Fibroblast of the conjunctiva (primary cell): ENCODE measurements around the gene OBSCN.

ENCODE experiments used
- DNase-seq: peaks from one replicate; pipeline ENCODE4 v3.0.0-alpha.2; 2010; ENCODE audit warnings: low read depth

Gene OBSCN

DNA sequence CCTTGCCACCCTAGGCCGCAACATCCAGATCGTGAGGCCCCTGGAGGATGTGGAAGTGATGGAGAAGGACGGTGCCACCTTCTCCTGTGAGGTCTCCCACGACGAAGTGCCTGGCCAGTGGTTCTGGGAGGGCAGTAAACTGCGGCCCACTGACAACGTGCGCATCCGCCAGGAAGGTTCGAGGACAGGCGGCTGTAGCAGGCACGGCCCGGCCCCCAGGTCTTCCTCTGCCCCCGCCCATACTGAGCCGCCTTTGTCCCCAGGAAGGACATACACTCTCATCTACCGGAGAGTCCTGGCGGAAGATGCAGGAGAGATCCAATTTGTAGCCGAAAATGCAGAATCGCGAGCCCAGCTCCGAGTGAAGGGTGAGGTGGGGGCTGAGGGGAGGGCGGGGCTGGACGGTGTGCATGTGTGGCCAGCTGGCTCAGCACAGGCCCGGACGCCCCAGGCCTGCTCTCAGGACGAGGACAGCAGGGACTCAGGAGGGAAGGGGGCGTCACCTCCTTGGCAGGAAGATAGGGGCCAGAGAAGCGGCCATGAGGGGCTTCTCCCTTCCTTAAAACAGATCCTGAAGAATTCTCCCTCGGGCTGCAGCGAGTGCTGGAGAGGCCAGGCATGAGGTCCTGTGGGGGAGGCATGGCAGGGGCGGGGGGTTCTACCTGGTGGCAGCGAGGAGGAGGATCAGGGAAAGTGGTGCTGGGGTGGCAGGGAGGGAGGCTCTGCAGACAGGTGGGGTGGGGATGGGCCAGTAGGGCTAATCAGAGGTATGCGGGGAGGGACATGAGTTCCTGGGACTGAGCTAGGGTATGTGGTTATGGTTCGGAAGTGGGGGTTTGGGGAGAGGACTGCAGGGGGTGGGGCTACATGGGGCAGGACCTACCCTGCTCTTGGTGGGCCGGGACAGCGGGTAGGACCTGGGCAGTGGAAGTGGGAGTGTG is 69.9 kb downstream of the OBSCN start:
- DNase-seq: no peak

DNA sequence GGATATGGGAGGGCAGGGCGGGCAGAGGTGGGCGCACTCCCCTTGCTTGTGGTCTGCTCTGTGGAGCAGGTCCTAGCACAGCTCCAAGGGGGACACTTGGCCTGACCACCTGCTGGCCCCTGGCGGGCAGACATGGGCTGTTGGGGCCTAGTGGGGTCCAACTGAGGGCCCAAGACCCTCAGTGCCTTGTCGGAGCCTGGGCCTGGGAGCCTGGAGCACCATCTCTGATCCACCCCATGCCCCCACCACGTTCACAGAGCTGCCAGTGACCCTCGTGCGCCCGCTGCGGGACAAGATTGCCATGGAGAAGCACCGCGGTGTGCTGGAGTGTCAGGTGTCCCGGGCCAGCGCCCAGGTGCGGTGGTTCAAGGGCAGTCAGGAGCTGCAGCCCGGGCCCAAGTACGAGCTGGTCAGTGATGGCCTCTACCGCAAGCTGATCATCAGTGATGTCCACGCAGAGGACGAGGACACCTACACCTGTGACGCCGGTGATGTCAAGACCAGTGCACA is 70.6 kb downstream of the OBSCN start:
- DNase-seq: no peak

DNA sequence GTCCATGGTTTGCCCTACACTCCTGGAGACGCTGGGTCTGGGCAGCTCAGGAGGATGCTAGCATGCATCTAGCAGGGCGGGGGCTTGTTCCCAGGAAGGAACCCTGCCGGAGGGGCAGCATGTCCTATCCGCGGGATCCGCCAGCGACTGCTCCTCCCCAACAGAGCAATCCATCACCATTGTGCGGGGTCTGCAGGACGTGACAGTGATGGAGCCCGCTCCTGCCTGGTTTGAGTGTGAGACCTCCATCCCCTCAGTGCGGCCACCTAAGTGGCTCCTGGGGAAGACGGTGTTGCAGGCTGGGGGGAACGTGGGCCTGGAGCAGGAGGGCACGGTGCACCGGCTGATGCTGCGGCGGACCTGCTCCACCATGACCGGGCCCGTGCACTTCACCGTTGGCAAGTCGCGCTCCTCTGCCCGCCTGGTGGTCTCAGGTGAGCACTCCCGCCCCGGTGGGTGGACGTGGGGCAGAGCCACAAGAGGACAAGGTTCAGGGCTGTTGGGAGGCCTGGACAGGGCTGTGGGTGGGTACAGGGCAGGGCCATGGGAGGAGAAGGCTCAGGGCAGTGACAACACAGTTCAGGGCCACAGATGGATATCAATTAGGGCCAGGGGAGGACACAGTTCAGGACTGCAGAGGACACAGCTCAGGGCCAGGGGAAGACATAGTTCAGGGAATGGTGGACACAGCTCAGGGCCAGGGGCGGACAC is 71.3 kb downstream of the OBSCN start:
- no peak for DNase-seq

DNA sequence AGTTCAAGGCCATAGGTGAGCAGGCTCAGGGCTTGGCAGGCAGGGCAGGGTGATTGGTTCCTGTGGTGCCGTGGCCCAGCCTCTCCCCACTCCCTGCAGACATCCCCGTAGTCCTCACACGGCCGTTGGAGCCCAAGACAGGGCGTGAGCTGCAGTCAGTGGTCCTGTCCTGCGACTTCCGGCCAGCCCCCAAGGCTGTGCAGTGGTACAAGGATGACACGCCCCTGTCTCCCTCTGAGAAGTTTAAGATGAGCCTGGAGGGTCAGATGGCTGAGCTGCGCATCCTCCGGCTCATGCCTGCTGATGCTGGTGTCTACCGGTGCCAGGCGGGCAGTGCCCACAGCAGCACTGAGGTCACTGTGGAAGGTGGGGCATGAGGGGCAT is 71.9 kb downstream of the OBSCN start:
- DNase-seq: no peak

DNA sequence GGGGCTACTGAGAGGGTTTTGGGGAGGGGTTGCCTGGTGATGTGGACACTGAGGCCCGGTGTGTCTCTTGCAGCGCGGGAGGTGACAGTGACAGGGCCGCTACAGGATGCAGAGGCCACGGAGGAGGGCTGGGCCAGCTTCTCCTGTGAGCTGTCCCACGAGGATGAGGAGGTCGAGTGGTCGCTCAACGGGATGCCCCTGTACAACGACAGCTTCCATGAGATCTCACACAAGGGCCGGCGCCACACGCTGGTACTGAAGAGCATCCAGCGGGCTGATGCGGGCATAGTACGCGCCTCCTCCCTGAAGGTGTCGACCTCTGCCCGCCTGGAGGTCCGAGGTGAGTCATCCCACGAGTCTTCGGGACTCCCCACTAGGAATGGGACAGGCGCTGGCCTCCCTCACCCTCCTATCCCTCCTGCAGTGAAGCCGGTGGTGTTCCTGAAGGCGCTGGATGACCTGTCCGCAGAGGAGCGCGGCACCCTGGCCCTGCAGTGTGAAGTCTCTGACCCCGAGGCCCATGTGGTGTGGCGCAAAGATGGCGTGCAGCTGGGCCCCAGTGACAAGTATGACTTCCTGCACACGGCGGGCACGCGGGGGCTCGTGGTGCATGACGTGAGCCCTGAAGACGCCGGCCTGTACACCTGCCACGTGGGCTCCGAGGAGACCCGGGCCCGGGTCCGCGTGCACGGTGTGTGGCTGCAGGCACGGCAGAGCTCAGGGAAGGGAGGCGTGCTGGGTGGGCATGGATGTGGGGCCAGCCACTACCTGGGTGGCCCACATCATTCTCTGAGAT is 72.5 kb downstream of the OBSCN start:
- no peak for DNase-seq

DNA sequence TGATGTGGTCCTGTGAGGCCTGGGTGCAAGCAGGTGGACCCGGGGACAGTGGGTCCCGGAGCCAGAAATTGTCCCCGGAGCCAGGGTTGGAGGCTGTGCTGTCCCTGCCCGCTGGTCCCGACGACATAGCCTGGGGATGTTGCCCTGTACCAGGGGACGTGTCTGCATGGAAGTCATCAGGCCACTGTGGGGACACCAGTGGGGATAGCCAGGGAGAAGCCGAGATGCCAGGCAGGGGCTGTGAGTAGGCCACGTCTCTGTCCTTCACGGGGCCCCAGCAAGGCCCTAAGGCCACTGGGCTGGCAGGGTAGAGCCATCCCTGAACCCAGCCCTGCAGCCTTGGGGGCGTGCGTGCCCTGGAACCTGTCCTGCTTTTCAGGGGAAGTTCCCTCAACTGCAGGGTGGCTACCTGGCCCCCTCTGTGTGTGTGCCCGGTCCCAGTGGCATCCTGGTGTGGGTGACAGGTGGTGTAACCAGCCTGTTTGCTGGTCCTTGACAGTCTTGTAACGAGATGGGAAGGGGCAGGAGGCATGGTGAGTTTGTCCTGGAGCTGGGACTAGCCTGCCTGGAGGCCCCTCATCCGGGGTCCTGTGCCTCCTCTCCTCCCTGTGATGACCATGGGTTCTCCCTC is 73.2 kb downstream of the OBSCN start:
- no peak for DNase-seq

DNA sequence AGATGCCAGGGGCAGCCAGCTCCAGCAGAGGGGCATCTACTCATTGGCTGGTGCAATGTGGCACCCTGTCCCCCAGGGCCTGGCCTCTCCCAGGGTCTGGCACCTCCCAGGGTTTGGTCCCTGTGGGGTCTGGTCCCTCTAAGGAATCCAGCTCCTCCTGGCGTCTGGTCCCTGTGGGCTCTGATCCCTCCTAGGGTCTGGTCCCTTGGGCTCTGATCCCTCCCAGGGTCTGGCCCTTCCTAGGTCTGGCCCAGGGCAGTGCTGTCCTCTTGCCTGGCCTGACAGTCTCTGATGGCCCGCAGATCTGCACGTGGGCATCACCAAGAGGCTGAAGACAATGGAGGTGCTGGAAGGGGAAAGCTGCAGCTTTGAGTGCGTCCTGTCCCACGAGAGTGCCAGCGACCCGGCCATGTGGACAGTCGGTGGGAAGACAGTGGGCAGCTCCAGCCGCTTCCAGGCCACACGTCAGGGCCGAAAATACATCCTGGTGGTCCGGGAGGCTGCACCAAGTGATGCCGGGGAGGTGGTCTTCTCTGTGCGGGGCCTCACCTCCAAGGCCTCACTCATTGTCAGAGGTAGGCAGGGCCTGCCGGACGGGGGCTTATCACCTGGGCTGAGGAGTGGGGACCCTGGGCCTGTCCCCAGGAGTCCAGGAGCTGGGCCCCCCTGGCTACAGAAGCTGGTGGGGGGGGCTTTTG is 73.9 kb downstream of the OBSCN start:
- no peak for DNase-seq

DNA sequence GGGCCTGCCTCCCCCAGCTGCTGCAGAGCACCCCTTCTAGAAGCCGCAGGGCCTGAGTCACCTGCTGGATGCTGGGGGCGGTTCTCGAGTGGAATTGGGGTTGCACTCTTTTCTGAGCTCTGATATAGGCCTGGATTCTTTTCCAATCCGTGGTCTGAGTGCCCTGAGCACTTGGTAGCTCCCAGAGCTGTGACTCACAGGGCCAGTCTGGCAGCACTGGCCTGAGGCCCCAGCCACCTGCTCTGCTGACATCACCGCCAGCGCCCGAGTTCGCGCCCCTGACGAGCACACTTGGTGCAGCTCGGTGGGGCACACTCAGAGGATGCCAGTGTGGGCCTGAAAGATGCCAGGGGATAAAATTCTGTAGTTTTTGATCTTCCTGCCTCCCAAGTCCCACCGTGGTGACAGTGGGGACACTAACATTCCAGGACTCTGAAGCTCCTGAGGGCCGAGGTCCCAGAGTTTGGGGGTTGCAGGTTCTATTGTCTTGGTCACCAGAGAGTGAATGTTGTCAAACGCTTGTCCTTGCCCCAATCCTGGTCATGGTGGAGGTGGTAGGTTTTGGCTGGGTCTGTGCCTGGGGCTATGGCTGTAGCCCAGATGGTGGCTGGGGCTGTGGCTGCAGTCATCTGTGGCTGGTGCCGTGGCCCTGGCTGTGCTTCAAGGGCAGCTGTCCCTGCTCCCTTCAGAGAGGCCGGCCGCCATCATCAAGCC is 74.6 kb downstream of the OBSCN start:
- DNase-seq: no peak

DNA sequence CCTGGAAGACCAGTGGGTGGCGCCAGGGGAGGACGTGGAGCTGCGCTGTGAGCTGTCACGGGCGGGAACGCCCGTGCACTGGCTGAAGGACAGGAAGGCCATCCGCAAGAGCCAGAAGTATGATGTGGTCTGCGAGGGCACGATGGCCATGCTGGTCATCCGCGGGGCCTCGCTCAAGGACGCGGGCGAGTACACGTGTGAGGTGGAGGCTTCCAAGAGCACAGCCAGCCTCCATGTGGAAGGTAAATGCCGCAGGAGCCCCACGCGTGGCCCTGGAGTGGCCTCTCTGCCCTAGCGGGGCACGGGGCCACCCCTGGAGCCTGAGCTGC is 75.2 kb downstream of the OBSCN start:
- DNase-seq: no peak

DNA sequence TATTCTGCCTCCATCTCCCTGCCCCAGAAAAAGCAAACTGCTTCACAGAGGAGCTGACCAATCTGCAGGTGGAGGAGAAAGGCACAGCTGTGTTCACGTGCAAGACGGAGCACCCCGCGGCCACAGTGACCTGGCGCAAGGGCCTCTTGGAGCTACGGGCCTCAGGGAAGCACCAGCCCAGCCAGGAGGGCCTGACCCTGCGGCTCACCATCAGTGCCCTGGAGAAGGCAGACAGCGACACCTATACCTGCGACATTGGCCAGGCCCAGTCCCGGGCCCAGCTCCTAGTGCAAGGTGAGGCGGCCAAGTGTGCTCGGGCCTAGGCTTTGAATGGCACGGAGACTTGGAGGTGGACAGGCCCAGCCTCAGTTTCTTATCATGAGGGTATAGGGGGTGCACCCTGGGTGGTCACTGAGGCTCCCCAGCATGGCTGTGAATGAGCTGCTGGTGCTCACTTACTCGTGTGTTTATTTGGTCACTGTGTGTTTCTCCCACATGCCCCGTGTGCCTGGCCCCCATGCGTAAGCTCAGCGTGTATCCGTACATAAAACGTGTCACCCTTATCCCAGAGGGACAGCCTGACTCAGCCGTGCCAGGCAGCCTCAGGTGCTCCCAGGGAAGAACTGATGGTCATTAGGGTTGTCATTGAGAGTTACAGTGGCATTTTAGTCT is 75.8 kb downstream of the OBSCN start:
- no peak for DNase-seq

DNA sequence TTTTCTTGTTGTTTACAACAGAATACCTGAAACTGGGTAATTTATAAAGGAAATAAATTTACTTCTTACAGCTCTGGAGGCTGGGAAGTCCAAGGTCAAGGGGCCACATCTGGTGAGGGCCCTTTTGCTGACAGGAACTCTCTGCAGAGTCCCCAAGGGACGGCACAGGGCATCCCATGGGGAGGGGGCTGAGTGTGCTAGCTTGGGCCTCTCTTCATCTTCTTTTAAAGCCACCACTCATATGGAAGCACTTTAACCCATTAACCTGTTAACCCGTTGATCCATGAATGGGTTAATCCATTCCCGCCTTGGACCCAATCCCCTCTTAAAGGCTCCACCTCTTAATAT is 76.3 kb downstream of the OBSCN start:
- no peak for DNase-seq

DNA sequence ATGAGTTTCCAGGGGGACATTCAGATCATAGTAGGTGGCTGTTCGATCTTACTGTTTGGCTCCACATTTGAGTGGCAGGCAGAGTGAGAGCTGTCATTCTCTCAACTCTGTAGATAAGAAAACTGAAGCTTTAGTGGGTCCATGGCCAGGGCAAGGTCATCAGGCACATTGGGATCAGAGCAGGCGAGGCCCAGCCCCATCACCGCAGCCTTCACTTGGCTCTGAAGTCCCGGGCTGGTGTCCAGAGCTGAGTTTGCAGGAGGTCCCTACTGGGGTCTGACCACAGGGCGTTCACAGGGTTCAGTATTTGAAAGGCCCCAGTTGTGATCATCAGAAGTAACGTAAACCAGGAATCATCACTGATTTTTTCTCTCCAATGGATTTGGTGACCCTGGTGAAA is 76.7 kb downstream of the OBSCN start:
- DNase-seq: no peak

DNA sequence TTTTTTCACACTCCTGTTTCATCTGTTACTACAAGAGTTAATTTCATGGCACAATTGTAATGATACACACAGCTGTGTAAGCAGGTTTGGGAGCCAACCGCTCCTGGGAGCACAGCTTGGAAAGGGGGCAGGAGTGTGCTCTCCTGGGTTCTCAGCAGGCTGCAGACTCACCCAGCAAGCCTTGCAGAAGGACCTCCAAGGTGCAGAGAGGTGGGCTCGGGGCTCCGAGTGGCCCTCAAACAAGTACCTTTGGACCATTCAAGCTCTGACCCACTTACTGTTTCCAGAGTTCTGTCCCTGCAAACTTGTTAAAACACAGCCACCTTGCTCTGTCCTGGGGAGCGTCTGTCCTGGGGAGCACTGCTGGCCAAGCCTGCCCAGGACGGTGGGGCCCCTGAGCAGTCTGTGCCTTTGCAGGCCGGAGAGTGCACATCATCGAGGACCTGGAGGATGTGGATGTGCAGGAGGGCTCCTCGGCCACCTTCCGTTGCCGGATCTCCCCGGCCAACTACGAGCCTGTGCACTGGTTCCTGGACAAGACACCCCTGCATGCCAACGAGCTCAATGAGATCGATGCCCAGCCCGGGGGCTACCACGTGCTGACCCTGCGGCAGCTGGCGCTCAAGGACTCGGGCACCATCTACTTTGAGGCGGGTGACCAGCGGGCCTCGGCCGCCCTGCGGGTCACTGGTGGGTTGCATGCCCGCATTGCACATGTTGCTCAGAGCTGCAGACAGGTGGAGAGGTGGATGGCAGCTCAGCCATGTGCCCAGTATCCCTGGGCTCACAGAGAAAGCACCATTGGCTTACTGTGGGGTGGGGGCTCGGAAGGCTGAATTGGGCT is 78.0 kb downstream of the OBSCN start:
- no peak for DNase-seq

DNA sequence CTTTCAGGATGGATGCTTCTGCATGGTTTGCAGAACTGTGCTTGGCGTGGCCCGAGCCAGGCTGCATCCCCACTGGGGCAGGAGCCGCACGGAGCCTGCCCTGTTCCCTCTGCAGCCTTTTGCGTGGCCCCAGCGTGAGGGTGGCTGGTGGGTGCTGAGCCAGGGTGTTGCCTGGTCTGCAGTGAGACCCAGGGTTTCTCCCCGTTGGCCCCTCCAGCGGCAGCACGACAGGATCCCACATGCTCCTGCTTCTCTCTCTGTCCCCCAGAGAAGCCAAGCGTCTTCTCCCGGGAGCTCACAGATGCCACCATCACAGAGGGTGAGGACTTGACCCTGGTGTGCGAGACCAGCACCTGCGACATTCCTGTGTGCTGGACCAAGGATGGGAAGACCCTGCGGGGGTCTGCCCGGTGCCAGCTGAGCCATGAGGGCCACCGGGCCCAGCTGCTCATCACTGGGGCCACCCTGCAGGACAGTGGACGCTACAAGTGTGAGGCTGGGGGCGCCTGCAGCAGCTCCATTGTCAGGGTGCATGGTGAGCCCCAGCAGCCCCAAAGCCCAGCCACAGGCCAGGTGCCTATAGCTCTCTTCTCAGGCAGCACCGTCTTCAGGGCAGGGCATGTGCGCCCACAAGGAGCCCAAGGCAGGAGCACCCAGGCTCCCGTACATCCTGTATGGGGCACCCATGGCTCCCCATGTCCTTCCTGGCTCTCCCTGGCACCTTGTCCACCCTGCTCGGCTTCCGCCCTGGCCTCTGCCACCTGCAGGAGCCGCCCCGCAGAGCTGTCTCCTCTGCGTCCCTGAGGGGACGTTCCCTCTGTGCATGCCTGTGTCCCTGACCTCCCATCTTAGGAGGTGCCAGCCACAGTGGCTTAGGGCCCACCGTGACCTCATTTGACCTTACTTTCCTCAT is 78.9 kb downstream of the OBSCN start:
- DNase-seq: no peak

DNA sequence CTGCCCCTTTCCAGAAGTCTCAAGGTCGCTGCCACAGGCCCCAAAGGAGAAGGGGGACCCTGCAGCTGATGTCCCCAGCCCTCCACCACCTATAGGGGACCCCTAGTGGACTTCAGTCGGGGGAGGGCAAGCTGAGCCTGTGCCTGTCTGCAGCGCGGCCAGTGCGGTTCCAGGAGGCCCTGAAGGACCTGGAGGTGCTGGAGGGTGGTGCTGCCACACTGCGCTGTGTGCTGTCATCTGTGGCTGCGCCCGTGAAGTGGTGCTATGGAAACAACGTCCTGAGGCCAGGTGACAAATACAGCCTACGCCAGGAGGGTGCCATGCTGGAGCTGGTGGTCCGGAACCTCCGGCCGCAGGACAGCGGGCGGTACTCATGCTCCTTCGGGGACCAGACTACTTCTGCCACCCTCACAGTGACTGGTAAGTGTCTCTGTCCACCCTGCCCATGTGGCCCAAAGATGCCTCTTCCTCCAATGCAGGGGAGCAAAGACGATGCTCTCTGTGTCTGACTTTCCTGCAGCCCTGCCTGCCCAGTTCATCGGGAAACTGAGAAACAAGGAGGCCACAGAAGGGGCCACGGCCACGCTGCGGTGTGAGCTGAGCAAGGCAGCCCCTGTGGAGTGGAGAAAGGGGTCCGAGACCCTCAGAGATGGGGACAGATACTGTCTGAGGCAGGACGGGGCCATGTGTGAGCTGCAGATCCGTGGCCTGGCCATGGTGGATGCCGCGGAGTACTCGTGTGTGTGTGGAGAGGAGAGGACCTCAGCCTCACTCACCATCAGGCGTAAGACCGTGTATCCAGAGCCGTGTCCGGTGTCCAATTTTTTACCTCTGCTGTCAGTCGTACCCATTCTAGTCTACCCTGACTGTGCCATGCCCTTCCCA is 79.9 kb downstream of the OBSCN start:
- DNase-seq: no peak

DNA sequence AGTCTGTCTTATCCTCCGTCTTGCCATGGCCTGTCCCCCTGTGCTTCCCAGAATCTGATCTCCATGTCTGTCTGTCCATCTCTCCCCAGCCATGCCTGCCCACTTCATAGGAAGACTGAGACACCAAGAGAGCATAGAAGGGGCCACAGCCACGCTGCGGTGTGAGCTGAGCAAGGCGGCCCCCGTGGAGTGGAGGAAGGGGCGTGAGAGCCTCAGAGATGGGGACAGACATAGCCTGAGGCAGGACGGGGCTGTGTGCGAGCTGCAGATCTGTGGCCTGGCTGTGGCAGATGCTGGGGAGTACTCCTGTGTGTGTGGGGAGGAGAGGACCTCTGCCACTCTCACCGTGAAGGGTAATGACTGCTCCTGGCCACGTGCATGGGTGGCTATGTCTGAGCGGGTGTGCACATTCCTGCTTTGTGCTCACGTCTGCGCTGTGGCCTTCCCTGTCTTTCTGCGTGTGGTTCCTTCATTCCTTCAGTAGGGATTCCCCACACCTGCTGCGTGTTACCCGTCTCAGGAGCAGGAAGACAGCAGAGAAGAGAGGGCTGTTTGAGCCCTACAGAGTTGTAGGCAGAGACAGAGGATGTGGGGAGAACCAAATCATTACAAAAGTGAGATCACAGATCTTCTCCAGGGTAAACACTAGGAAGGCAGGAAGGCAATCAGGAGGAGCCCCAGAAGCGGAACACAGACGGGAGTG is 80.8 kb downstream of the OBSCN start:
- DNase-seq: no peak
